ENCODE results near the gene SUV39H2.
"Not testable (repeated sequence)": the region's sequence is repeated elsewhere in the genome, so short reads cannot be mapped to it uniquely, and the experiment has no call there.

SUV39H2 gene

GRCh38 chr10:14910953-14911352 lies 32.3 kb downstream of the SUV39H2 start:
- Histone ChIP-seq H3K4me1 (ENCODE audit: control insufficient read depth, insufficient read depth, low read length) (peaks cover 4% of the 10 kb centered on the region), H3K9me3 (ENCODE audit: control insufficient read depth, low read length) (peaks cover 8% of the 10 kb centered on the region), H3K36me3 (ENCODE audit: control insufficient read depth, insufficient read depth, low read length, severe bottlenecking) (peaks cover 77% of the 10 kb centered on the region), H3K27me3 (replicated peaks; ENCODE audit: control insufficient read depth, insufficient read depth, low read length) (no peaks in the 10 kb centered on the region), H3K4me3 (ENCODE audit: low read length) (no peak overlapping the region), H3K9ac (ENCODE audit: low read length) (no peak overlapping the region)
- no peak for DNase-seq (ENCODE audit: low read depth)

DNA sequence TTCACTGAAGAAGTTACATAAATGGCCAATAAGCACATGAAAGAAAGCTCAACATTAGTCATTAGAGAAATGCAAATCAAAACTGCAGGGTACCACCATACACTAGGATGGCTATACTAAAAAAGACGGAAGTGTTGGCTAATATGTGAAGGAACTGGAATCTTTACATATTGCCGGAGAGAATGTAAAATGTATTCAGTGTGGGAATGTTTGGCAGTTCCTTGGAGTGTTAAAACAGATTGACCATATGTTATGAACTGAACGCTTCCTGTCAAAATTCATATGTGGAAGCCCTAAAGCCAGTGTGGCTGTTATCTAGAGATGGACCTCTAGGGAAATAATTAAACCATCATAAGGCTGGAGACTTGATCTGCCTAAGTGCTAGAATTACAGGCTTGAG lies 33.1 kb downstream of the SUV39H2 start:
- no peaks in the 10 kb centered on the region for H3K27me3 ChIP-seq (replicated peaks; ENCODE audit: control insufficient read depth, insufficient read depth, low read length)
- no peak overlapping the region for H3K4me3 ChIP-seq (ENCODE audit: low read length)
- no peak for DNase-seq (ENCODE audit: low read depth)
- peaks cover 4% of the 10 kb centered on the region for H3K4me1 ChIP-seq (ENCODE audit: control insufficient read depth, insufficient read depth, low read length)
- peaks cover 74% of the 10 kb centered on the region for H3K36me3 ChIP-seq (ENCODE audit: control insufficient read depth, insufficient read depth, low read length, severe bottlenecking)
- H3K9me3 ChIP-seq (ENCODE audit: control insufficient read depth, low read length): peaks cover 12% of the 10 kb centered on the region
- no peak overlapping the region for H3K9ac ChIP-seq (ENCODE audit: low read length)

- Histone ChIP-seq H3K9ac (ENCODE audit: low read length) (no peak overlapping the region), H3K4me3 (ENCODE audit: low read length) (no peak overlapping the region), H3K9me3 (ENCODE audit: control insufficient read depth, low read length) (peaks cover 18% of the 10 kb centered on the region), H3K4me1 (ENCODE audit: control insufficient read depth, insufficient read depth, low read length) (peaks cover 4% of the 10 kb centered on the region), H3K27me3 (replicated peaks; ENCODE audit: control insufficient read depth, insufficient read depth, low read length) (no peaks in the 10 kb centered on the region), H3K36me3 (ENCODE audit: control insufficient read depth, insufficient read depth, low read length, severe bottlenecking) (peaks cover 76% of the 10 kb centered on the region)
- no peak for DNase-seq (ENCODE audit: low read depth)
Observed at GRCh38 chr10:14916600-14916999, 37.9 kb downstream of the SUV39H2 start.

- Histone ChIP-seq H3K9me3 (ENCODE audit: control insufficient read depth, low read length) (peaks cover 18% of the 10 kb centered on the region), H3K27me3 (replicated peaks; ENCODE audit: control insufficient read depth, insufficient read depth, low read length) (no peaks in the 10 kb centered on the region), H3K9ac (ENCODE audit: low read length) (no peak overlapping the region), H3K36me3 (ENCODE audit: control insufficient read depth, insufficient read depth, low read length, severe bottlenecking) (peaks cover 80% of the 10 kb centered on the region), H3K4me1 (ENCODE audit: control insufficient read depth, insufficient read depth, low read length) (peaks cover 4% of the 10 kb centered on the region), H3K4me3 (ENCODE audit: low read length) (no peak overlapping the region)
- DNase-seq (ENCODE audit: low read depth): no peak
Observed at GRCh38 chr10:14917827-14918226, 39.2 kb downstream of the SUV39H2 start.

GRCh38 chr10:14918964-14919363 lies 40.3 kb downstream of the SUV39H2 start:
- Histone ChIP-seq H3K9me3 (ENCODE audit: control insufficient read depth, low read length) (peaks cover 18% of the 10 kb centered on the region), H3K9ac (ENCODE audit: low read length) (no peak overlapping the region), H3K4me3 (ENCODE audit: low read length) (no peak overlapping the region), H3K36me3 (ENCODE audit: control insufficient read depth, insufficient read depth, low read length, severe bottlenecking) (peaks cover 79% of the 10 kb centered on the region), H3K27me3 (replicated peaks; ENCODE audit: control insufficient read depth, insufficient read depth, low read length) (no peaks in the 10 kb centered on the region), H3K4me1 (ENCODE audit: control insufficient read depth, insufficient read depth, low read length) (peaks cover 4% of the 10 kb centered on the region)
- DNase-seq (ENCODE audit: low read depth): no peak

- H3K9me3 ChIP-seq (ENCODE audit: control insufficient read depth, low read length): no peaks in the 10 kb centered on the region
- peaks cover 7% of the 10 kb centered on the region for H3K4me1 ChIP-seq (ENCODE audit: control insufficient read depth, insufficient read depth, low read length)
- no peak overlapping the region for H3K4me3 ChIP-seq (ENCODE audit: low read length)
- no peak for DNase-seq (ENCODE audit: low read depth)
- peaks cover 76% of the 10 kb centered on the region for H3K36me3 ChIP-seq (ENCODE audit: control insufficient read depth, insufficient read depth, low read length, severe bottlenecking)
- no peaks in the 10 kb centered on the region for H3K27me3 ChIP-seq (replicated peaks; ENCODE audit: control insufficient read depth, insufficient read depth, low read length)
- H3K9ac ChIP-seq (ENCODE audit: low read length): no peak overlapping the region
Observed at GRCh38 chr10:14924013-14924412, 45.3 kb downstream of the SUV39H2 start.

GRCh38 chr10:14925268-14925667 lies 46.6 kb downstream of the SUV39H2 start:
- DNase-seq (ENCODE audit: low read depth): no peak

DNA sequence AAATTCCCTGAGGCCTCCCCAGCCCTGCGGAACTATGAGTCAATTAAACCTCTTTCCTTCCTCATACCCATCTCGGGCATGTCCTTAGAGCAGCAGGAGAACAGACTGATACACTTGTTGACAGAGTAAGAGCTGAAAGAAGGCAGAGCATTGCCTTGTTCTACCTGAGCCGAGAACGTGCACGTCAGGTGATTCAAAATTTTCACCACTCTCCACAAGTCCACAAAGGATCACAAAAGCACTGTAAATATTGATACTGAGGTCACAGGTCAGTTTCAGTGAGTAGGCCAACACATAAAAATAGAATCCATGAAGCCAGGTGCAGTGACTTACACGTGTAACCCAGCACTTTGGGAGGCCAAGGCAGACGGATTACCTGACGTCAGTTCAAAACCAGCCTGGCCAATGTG lies 47.4 kb downstream of the SUV39H2 start:
- no peak for DNase-seq (ENCODE audit: low read depth)

More at GRCh38 chr10:14925268-14925667, 46.6 kb downstream of the SUV39H2 start:
- no peaks in the 10 kb centered on the region for H3K27me3 ChIP-seq (replicated peaks; ENCODE audit: control insufficient read depth, insufficient read depth, low read length)
- no peak overlapping the region for H3K4me3 ChIP-seq (ENCODE audit: low read length)
- no peak overlapping the region for H3K9ac ChIP-seq (ENCODE audit: low read length)
- H3K9me3 ChIP-seq (ENCODE audit: control insufficient read depth, low read length): no peaks in the 10 kb centered on the region
- peaks cover 69% of the 10 kb centered on the region for H3K36me3 ChIP-seq (ENCODE audit: control insufficient read depth, insufficient read depth, low read length, severe bottlenecking)
- peaks cover 7% of the 10 kb centered on the region for H3K4me1 ChIP-seq (ENCODE audit: control insufficient read depth, insufficient read depth, low read length)

GRCh38 chr10:14926722-14927416 lies 48.2 kb downstream of the SUV39H2 start:
- Histone ChIP-seq H3K4me1 (ENCODE audit: control insufficient read depth, insufficient read depth, low read length) (peaks cover 7% of the 10 kb centered on the region), H3K9ac (ENCODE audit: low read length) (no peak overlapping the region), H3K36me3 (ENCODE audit: control insufficient read depth, insufficient read depth, low read length, severe bottlenecking) (peaks cover 71% of the 10 kb centered on the region), H3K27me3 (replicated peaks; ENCODE audit: control insufficient read depth, insufficient read depth, low read length) (no peaks in the 10 kb centered on the region), H3K4me3 (ENCODE audit: low read length) (no peak overlapping the region), H3K9me3 (ENCODE audit: control insufficient read depth, low read length) (no peaks in the 10 kb centered on the region)
- no peak for DNase-seq (ENCODE audit: low read depth)

More for the DNA sequence above, 47.4 kb downstream of the SUV39H2 start:
- H3K27me3 ChIP-seq (replicated peaks; ENCODE audit: control insufficient read depth, insufficient read depth, low read length): no peaks in the 10 kb centered on the region
- H3K36me3 ChIP-seq (ENCODE audit: control insufficient read depth, insufficient read depth, low read length, severe bottlenecking): peaks cover 71% of the 10 kb centered on the region
- H3K4me3 ChIP-seq (ENCODE audit: low read length): no peak overlapping the region
- no peak overlapping the region for H3K9ac ChIP-seq (ENCODE audit: low read length)
- no peaks in the 10 kb centered on the region for H3K9me3 ChIP-seq (ENCODE audit: control insufficient read depth, low read length)
- peaks cover 7% of the 10 kb centered on the region for H3K4me1 ChIP-seq (ENCODE audit: control insufficient read depth, insufficient read depth, low read length)

DNA sequence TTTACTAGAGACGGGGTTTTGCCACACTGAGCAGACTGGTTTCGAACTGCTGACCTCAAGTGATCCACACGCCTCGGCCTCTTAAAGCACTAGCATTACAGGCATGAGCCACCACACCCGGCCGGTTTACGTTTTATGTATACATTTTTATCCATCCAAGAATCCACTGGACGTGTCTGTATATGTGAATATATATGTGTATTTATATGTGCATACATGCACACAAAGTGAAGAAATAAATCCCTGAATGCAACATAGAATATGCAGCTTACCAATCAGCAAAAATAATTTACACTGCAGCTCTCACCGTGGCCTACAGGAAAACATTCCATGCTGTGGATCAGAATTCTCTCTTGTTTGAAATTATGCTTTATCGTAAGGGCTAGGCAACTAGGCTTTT lies 51.9 kb downstream of the SUV39H2 start:
- H3K9ac ChIP-seq (ENCODE audit: low read length): no peak overlapping the region
- no peak for DNase-seq (ENCODE audit: low read depth)
- peaks cover 78% of the 10 kb centered on the region for H3K36me3 ChIP-seq (ENCODE audit: control insufficient read depth, insufficient read depth, low read length, severe bottlenecking)
- peaks cover 7% of the 10 kb centered on the region for H3K4me1 ChIP-seq (ENCODE audit: control insufficient read depth, insufficient read depth, low read length)
- no peak overlapping the region for H3K4me3 ChIP-seq (ENCODE audit: low read length)
- H3K27me3 ChIP-seq (replicated peaks; ENCODE audit: control insufficient read depth, insufficient read depth, low read length): no peaks in the 10 kb centered on the region
- no peaks in the 10 kb centered on the region for H3K9me3 ChIP-seq (ENCODE audit: control insufficient read depth, low read length)

DNA sequence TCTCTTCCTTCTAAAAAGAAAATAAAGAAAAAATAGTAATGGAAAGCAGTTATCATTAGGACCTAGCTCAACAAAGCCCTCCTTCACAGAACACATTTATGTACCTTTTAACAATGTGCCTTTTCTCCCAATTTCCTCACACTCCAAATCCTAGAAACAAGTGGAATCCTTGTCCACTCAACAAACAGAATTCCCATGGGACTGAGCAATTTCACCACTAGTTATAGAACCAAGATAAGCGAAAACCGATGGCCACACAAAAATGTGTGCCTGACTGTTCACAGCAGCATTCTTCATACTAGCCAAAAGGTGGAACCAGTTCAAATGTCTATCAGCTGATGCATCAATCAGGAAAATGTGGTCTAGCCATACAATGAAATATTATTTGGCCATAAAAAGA lies 57.9 kb downstream of the SUV39H2 start:
- no peak overlapping the region for H3K4me3 ChIP-seq (ENCODE audit: low read length)
- no peak overlapping the region for H3K9ac ChIP-seq (ENCODE audit: low read length)
- no peaks in the 10 kb centered on the region for H3K27me3 ChIP-seq (replicated peaks; ENCODE audit: control insufficient read depth, insufficient read depth, low read length)
- H3K4me1 ChIP-seq (ENCODE audit: control insufficient read depth, insufficient read depth, low read length): no peaks in the 10 kb centered on the region
- H3K36me3 ChIP-seq (ENCODE audit: control insufficient read depth, insufficient read depth, low read length, severe bottlenecking): peaks cover 47% of the 10 kb centered on the region
- DNase-seq (ENCODE audit: low read depth): no peak
- H3K9me3 ChIP-seq (ENCODE audit: control insufficient read depth, low read length): no peaks in the 10 kb centered on the region

DNA sequence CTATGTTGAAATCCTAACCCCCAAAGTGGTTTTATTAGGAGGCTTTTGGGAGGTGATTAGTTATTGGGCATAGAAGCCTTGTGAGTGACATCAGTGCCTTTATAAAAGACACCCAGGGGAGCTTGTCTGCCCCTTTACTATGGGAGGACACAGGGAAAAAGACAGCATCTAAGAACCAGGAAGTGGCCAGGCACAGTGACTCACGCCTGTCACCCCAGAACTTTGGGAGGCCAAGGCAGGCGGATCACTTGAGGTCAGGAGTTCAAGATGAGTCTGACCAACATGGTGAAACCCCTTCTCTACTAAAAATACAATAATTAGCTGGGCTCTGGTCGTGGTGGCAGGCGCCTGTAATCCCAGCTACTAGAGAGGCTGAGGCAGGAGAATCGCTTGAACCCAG lies 60.3 kb downstream of the SUV39H2 start:
- DNase-seq (ENCODE audit: low read depth); H3K27me3 ChIP-seq (replicated peaks; ENCODE audit: control insufficient read depth, insufficient read depth, low read length); H3K4me1 ChIP-seq (ENCODE audit: control insufficient read depth, insufficient read depth, low read length); H3K4me3 ChIP-seq (ENCODE audit: low read length); H3K9me3 ChIP-seq (ENCODE audit: control insufficient read depth, low read length); H3K9ac ChIP-seq (ENCODE audit: low read length): not testable (repeated sequence)
- H3K36me3 ChIP-seq (ENCODE audit: control insufficient read depth, insufficient read depth, low read length, severe bottlenecking): peaks cover 37% of the 10 kb centered on the region
